Testis (tissue), 2 donors: ENCODE measurements around the gene WDFY2.

Source experiments
- POLR2A ChIP-seq: fragments of 450-650 bp; IDR thresholded peaks from one replicate; pipeline ENCODE4 v1.6.1; 2017; ENCODE audit warnings: antibody characterized with exemption, mild to moderate bottlenecking, moderate library complexity
- TF ChIP-seq, protein P1 (sequence below), 3 experiments: fragments of 450-650 bp in 2 of 3; fragments of 200-600 bp in 1 of 3; sonication (generic) in 1 of 3; IDR thresholded peaks; one replicate each; pipeline ENCODE4 v1.5.1; 2016 to 2019; ENCODE audit warnings: antibody characterized with exemption in 3 of 3, mild to moderate bottlenecking in 2 of 3, moderate library complexity in 1 of 3

DNA sequence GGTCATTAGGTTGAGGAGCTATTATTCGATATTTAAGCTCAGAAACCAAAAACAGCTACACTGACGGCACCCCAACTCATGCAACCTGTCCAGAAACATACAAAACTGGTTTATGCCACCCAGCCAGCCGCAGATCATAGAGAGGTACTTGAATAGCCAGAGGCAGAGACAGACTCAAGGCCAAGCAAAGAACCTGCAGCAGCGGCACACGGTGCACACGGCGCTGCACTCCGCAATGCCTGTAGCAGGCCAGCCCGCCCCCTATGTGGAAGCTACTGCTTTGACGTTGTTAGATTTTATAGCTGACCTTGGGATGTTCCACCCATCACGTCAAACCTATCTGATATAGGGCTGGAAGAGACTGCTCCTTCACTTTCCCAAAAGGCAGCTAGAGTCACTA lies 231.6 kb downstream of the WDFY2 start:
- TF ChIP-seq, protein P1, sequence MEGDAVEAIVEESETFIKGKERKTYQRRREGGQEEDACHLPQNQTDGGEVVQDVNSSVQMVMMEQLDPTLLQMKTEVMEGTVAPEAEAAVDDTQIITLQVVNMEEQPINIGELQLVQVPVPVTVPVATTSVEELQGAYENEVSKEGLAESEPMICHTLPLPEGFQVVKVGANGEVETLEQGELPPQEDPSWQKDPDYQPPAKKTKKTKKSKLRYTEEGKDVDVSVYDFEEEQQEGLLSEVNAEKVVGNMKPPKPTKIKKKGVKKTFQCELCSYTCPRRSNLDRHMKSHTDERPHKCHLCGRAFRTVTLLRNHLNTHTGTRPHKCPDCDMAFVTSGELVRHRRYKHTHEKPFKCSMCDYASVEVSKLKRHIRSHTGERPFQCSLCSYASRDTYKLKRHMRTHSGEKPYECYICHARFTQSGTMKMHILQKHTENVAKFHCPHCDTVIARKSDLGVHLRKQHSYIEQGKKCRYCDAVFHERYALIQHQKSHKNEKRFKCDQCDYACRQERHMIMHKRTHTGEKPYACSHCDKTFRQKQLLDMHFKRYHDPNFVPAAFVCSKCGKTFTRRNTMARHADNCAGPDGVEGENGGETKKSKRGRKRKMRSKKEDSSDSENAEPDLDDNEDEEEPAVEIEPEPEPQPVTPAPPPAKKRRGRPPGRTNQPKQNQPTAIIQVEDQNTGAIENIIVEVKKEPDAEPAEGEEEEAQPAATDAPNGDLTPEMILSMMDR (IDR thresholded peaks at IDR 0.05), result no peak
- TF ChIP-seq POLR2A, result no peak
